Measurements from ENCODE around the gene RBM33.

RBM33 gene

DNA sequence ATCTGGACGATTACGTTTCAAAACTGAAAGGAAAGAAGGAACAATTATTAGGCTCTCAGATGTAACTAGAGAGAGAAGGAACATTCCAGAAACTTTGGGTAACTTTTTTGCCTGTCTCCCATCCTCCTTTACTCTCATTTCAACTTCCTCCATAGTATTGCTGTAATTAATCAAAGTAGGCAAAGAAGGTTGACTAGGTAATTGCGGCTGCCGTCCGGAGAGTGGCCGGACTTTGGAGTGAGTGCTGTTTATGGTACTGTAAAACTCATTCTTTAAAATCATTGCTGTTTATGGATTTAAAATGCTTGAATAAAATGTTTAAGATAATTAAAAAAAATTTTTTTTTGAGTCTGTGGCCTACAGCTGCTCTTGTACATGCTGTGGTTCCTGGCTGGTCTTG, 56.4 kb downstream of the RBM33 start:
- H3K79me2 ChIP-seq (ENCODE audit: insufficient read depth, low read length), result peaks cover 60% of the 10 kb centered on the region
- no peak overlapping the region for H3K4me3 ChIP-seq (ENCODE audit: low read depth, low read length, poor library complexity, severe bottlenecking)
- peaks cover 92% of the 10 kb centered on the region for H3K36me3 ChIP-seq (ENCODE audit: insufficient read depth, low read length)

DNA sequence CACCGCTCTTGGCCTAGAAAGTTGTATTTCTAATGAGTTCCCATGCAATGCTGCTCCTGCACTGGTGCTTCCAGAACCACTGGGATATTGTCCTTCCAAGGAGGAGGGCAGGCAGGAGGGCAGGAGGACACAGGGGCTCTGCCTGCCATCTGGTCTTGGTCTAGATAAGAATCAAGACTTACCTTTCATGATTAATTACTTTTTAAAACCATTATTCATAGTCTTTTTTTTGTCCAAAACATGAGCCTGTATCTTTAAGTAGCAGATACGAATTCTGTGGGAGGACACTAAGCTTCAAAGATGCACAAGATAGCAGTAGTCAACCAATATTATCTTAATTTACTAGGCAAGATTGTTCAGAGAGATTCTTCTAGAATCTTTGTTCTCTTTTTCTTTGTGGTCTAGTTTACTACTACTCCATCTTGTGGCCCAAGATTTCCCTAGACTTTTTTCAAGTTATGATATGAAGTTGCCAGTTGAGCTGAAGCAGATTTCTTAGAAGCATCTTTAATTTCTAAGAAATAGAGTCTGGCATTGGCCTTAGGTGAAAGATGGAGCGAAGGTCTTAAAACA, 57.6 kb downstream of the RBM33 start:
- Histone ChIP-seq H3K4me2 (ENCODE audit: low read length) (no peak overlapping the region), H3K36me3 (ENCODE audit: insufficient read depth, low read length) (peaks cover 93% of the 10 kb centered on the region), H3F3A (ENCODE audit: insufficient read depth, low read length) (no peaks in the 10 kb centered on the region), H3K9me3 (ENCODE audit: low read length) (no peaks in the 10 kb centered on the region), H2AFZ (ENCODE audit: low read length) (no peak overlapping the region), H3K79me2 (ENCODE audit: insufficient read depth, low read length) (peaks cover 48% of the 10 kb centered on the region), H3K9ac (ENCODE audit: low read length) (no peak overlapping the region), H3K4me3 (ENCODE audit: low read depth, low read length, poor library complexity, severe bottlenecking) (no peak overlapping the region), H3K27ac (ENCODE audit: low read depth, low read length, poor library complexity, severe bottlenecking) (no peak overlapping the region), H4K20me1 (ENCODE audit: insufficient read depth, low read length) (no peaks in the 10 kb centered on the region), H3K4me1 (ENCODE audit: insufficient read depth, low read length, severe bottlenecking) (no peaks in the 10 kb centered on the region), H3K9me2 (ENCODE audit: low read depth, low read length) (no peaks in the 10 kb centered on the region), H3K27me3 (ENCODE audit: insufficient read depth, low read length) (no peaks in the 10 kb centered on the region)
- TF ChIP-seq EZH2 (IDR thresholded peaks at IDR 0.05; ENCODE audit: borderline replicate concordance, low read length), result no peak
- TF ChIP-seq, protein P1, sequence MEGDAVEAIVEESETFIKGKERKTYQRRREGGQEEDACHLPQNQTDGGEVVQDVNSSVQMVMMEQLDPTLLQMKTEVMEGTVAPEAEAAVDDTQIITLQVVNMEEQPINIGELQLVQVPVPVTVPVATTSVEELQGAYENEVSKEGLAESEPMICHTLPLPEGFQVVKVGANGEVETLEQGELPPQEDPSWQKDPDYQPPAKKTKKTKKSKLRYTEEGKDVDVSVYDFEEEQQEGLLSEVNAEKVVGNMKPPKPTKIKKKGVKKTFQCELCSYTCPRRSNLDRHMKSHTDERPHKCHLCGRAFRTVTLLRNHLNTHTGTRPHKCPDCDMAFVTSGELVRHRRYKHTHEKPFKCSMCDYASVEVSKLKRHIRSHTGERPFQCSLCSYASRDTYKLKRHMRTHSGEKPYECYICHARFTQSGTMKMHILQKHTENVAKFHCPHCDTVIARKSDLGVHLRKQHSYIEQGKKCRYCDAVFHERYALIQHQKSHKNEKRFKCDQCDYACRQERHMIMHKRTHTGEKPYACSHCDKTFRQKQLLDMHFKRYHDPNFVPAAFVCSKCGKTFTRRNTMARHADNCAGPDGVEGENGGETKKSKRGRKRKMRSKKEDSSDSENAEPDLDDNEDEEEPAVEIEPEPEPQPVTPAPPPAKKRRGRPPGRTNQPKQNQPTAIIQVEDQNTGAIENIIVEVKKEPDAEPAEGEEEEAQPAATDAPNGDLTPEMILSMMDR (IDR thresholded peaks at IDR 0.05; ENCODE audit: low read length), result 0 out of 2 replicates have a peak, but pooled peaks have one; percentile 12

More for the DNA sequence above, 56.4 kb downstream of the RBM33 start:
- Histone ChIP-seq H3K27me3 (ENCODE audit: insufficient read depth, low read length) (no peaks in the 10 kb centered on the region), H3K4me1 (ENCODE audit: insufficient read depth, low read length, severe bottlenecking) (no peaks in the 10 kb centered on the region), H4K20me1 (ENCODE audit: insufficient read depth, low read length) (peaks cover 3% of the 10 kb centered on the region; the same call in 1 of the 2 replicates), H3K27ac (ENCODE audit: low read depth, low read length, poor library complexity, severe bottlenecking) (no peak overlapping the region), H3F3A (ENCODE audit: insufficient read depth, low read length) (no peaks in the 10 kb centered on the region), H3K9me3 (ENCODE audit: low read length) (no peaks in the 10 kb centered on the region), H3K9ac (ENCODE audit: low read length) (no peak overlapping the region), H3K4me2 (ENCODE audit: low read length) (no peak overlapping the region), H2AFZ (ENCODE audit: low read length) (no peak overlapping the region), H3K9me2 (ENCODE audit: low read depth, low read length) (no peaks in the 10 kb centered on the region)
- no peak for TF ChIP-seq EZH2 (IDR thresholded peaks at IDR 0.05; ENCODE audit: borderline replicate concordance, low read length)
- TF ChIP-seq, protein P1 (IDR thresholded peaks at IDR 0.05; ENCODE audit: low read length), result no peak

DNA sequence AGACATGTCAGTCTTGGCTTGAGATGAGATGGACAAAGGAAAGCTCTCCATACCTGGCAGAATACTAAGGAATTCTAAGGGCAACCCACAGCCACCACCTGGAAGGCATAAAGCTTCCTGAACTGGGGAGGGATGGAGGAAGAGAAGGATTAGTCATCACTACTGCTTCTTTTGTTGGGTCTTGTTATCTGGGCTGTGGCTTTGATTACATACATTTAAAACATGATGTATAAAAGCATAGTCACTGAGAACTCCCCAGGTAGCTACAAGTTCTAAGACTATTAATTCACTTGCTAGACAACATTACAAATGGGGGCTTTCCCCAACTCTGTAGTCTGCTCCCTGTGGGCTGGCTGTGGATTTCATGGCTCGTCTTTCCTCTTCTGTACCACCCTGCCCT, 58.2 kb downstream of the RBM33 start:
- no peaks in the 10 kb centered on the region for H3F3A ChIP-seq (ENCODE audit: insufficient read depth, low read length)
- TF ChIP-seq EZH2 (IDR thresholded peaks at IDR 0.05; ENCODE audit: borderline replicate concordance, low read length), result no peak
- TF ChIP-seq, protein P1 (IDR thresholded peaks at IDR 0.05; ENCODE audit: low read length), result 0 out of 2 replicates have a peak, but pooled peaks have one; percentile 2
- peaks cover 93% of the 10 kb centered on the region for H3K36me3 ChIP-seq (ENCODE audit: insufficient read depth, low read length)
- no peak overlapping the region for H3K4me3 ChIP-seq (ENCODE audit: low read depth, low read length, poor library complexity, severe bottlenecking)
- H3K9ac ChIP-seq (ENCODE audit: low read length), result no peak overlapping the region
- H4K20me1 ChIP-seq (ENCODE audit: insufficient read depth, low read length), result no peaks in the 10 kb centered on the region
- H2AFZ ChIP-seq (ENCODE audit: low read length), result no peak overlapping the region
- H3K4me1 ChIP-seq (ENCODE audit: insufficient read depth, low read length, severe bottlenecking), result no peaks in the 10 kb centered on the region
- no peaks in the 10 kb centered on the region for H3K27me3 ChIP-seq (ENCODE audit: insufficient read depth, low read length)
- no peak overlapping the region for H3K27ac ChIP-seq (ENCODE audit: low read depth, low read length, poor library complexity, severe bottlenecking)
- no peaks in the 10 kb centered on the region for H3K9me3 ChIP-seq (ENCODE audit: low read length)
- H3K4me2 ChIP-seq (ENCODE audit: low read length), result no peak overlapping the region
- peaks cover 43% of the 10 kb centered on the region for H3K79me2 ChIP-seq (ENCODE audit: insufficient read depth, low read length)
- H3K9me2 ChIP-seq (ENCODE audit: low read depth, low read length), result no peaks in the 10 kb centered on the region
